RCC 7860 (cell line): Measurements from ENCODE around the gene STK11IP.

Experiments
- DNase-seq: peaks from one replicate; pipeline ENCODE4 v3.0.0-alpha.2; 2015; ENCODE audit warnings: low spot score
- FAIRE-seq: peaks from 2 replicates; lab custom pipeline; 2012; peaks lifted over from hg19 to GRCh38; lab: Jason Lieb, UNC

STK11IP gene

DNA sequence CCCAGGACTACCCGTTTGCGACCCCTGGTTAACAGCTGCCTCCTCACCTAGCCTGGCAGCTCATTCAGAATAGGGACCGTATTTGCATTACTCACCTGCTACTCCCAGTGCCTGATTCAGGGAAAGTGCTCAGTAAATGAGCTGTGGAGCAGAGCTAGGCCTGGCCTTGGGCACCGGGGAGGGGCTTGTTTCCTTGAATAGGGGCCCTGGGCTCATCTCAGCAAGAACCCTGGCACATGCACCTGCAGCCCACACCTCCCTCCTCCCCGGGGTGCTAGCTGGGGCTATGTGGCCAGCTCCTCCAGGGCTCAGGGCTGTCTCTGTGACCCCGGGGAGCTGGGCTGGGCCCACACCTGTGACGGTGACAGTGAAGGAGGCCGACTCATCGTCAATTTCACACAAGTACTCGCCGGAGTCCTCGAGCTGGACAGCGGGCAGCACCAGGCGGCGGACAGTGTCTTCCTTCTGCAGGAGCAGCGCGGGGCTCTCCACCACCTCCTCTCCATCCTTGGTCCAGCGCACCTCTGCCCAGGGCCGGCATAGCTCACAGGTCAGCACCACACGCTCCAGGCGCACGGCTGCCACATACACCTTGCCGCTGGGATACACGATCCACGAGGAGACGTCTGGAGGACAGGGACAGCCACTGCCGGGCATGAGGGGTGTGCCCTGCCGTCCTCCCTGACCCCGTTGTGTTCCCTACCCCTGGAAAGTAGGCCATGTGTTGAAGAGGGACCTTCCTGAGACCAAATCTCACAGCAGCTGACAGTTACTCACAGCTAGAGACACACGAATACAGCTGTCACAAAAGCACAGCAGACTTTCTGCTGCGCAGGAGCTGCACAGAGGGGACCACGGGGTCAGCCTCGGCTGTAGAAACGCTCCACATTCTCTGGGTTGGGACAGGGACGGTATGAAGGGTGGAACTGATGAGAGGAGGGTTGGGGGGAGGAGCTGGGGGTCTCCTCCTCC, 35.3 kb upstream of the STK11IP start:
- FAIRE-seq (no peak), DNase-seq (no peak)

DNA sequence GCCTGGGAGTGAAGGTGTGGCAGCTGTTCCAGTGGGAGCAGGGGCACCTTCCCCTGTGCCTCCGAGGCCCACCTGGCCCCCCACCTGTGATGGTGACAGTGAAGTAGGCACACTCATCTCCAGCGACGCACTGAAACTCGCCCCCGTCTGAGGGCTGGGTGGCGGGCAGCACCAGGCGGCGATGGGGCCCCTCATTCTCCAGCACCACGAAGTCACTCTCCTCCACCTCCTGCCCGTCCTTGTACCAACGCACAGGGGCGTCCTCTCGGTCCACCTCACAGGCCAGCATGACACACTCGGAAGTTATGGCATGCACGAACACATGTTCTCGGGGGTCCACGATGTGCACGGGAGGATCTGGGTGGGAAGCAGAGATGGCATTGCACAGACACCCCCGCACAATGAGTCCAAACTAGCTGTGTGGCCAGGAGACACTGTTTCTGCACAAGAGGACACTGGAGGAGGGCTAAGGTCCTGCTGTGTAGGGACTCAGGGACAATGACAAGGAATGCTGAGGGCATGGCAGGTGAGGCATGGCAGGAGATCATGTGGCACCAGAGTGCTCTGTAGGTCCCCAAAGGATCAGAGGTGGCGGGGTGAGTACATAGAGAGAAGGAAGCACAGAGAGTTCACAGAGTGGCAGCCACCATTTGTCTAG, 34.3 kb upstream of the STK11IP start:
- DNase-seq (no peak), FAIRE-seq (no peak)

GRCh38 chr2:219565130-219566080, 32.3 kb upstream of the STK11IP start:
- FAIRE-seq = no peak

GRCh38 chr2:219566640-219567039, 31.0 kb upstream of the STK11IP start:
- DNase-seq (no peak), FAIRE-seq (no peak)

More at GRCh38 chr2:219565130-219566080, 32.3 kb upstream of the STK11IP start:
- no peak for DNase-seq

DNA sequence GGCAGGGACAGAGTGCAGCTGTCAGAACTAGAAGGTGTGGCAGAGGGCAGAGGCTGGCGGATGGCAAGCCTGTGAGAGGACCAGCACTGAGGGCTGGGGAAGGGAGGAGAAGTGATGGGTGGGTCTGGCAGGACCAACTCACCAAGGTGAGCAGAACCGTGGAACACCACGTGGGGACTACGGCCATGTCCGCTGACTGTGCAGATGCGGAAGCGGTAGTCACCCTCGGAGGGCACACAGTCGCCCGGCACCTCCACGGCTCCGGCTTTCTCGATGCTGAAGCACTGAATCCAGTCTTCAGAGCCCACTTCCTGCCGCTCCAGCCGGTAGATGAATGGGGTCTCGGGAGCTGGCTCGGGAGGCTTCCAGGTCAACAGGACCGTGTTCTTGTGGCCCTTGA, 30.5 kb upstream of the STK11IP start:
- no peak for DNase-seq
- FAIRE-seq = no peak

DNA sequence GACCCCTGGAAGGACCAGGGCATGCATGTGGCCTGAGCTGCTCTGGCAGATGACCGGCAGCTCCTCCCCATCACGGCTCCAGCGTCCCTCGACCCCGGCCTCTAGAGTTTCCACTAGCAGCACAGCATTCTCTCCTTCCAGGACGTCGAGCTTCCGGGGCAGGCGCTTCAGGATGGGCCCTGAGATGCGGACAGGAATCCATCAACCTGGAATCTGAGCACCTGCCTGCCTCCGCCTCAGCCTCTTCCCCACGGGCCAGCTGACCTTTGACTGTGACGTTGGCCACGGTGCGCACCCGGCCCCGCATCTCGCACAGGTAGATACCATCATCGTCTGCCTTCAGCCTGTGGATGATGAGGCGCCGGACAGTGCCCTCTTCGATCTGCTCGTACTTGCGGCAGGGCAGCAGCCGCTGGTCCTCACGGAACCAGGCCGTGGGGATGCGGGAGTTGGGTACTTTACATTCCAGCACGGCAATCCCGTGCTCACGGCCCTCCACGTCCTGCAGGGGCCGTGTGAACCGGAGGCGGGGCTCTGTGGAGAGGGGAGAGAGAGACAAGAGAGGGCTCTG, 29.8 kb upstream of the STK11IP start:
- DNase-seq = no peak
- FAIRE-seq = no peak

DNA sequence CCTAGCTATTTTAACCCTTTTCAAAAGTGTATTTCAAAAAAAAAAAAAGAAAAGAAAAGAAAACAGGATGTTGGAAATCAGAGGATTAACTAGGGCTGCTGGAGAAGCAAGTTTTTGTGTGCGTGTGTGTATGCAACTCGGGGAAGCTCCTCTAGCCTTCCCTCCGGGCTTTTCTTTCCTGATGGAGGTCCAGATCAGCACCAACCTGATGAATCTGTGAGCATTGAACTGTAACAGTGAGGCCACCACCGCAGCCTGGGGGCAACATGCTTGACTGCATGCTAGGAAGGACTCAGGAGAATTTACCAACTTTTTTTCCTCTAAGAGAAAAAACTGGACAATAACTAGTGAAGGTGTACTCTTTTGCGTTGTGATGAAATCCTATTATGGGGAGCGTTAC, 28.6 kb upstream of the STK11IP start:
- peak; percentile 78 for FAIRE-seq
- DNase-seq = peak; percentile 43

- FAIRE-seq (no peak), DNase-seq (no peak)
Measured at GRCh38 chr2:219569635-219570034, 28.0 kb upstream of the STK11IP start.

- DNase-seq = no peak
- FAIRE-seq = no peak
Measured at GRCh38 chr2:219570194-219570923, 27.3 kb upstream of the STK11IP start.

GRCh38 chr2:219570924-219571310, 26.7 kb upstream of the STK11IP start:
- FAIRE-seq (no peak), DNase-seq (no peak)

DNA sequence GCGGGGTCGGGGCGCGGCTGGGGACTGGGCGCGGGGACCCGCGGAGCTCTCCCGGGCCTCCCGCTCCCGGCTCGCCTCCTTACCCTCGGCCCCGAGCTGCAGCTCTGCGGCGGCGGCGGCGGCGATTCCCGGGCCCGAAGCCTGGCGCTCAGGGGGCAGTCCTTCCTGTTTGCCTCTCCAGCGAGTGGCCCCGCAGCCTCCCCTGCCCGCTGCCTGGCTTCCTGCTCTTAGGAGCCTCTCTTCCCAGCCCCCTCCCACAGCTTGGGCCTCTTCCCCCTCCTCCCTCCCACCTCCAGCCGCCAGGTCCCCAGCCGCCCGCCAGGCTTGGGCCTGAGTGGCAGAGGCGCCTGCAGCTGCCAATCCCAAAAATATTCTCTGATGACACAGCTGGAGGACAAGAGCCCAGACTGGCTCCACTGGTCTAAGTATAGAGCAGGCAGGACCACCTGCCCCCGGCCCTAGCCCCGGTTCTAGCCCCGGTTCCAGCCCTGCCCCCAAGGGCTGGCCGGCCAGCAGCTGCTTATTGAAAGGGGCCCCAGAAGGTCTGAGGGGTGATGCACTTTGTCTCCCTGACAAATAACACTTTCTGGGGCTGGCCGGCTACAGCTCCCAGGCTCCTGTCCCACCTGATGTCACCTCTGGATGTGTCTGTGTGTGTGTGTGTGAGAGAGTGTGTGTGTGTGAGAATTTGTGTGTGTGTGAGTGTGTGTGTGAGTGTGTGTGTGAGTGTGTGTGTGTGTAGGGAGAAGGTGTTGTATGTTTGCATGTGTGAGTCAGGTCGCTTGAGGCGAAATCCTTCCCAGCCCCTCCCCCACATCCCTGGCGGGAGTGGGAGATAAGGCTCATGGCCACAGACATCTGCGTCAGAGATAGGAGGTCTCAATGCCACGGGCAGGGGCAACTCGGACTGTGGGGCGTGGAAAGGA, 26.1 kb upstream of the STK11IP start, which contains the start of gene OBSL1:
Gene OBSL1 (minus strand): TSS at position 229 of the 926 bp plus-strand sequence. CDS start 307 bp downstream, outside the sequence.
- DNase-seq (peak; percentile 43), FAIRE-seq (no peak)

GRCh38 chr2:219572237-219573001, 25.2 kb upstream of the STK11IP start, which contains the start of gene INHA:
Gene INHA, plus strand, starts transcription at chr2:219572310. Its CDS starts 65 bp downstream, at chr2:219572375.
- no peak for DNase-seq
- FAIRE-seq = no peak

DNA sequence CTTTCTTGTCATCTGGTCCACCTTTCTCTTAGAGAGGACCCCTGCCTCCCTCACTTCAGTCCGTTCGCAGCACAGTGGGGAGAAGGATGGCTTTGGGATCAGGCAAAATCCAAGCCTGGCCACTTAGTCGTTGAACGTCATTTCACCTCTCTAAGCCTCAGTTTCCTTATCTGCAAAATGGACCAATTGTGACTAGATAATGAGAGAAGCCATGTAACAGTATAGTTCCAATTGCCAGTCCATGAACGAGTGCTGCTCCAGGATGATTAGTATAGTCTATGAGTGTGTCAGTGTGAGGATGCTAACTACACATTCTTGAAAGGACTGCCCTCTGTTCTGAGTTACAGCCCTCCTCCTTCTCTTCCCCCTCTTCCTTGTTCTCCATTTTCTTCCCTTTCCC, 24.5 kb upstream of the STK11IP start:
- DNase-seq = no peak

GRCh38 chr2:219574484-219575311, 23.0 kb upstream of the STK11IP start:
- DNase-seq (no peak), FAIRE-seq (no peak)

More for the DNA sequence above, 24.5 kb upstream of the STK11IP start:
- no peak for FAIRE-seq

DNA sequence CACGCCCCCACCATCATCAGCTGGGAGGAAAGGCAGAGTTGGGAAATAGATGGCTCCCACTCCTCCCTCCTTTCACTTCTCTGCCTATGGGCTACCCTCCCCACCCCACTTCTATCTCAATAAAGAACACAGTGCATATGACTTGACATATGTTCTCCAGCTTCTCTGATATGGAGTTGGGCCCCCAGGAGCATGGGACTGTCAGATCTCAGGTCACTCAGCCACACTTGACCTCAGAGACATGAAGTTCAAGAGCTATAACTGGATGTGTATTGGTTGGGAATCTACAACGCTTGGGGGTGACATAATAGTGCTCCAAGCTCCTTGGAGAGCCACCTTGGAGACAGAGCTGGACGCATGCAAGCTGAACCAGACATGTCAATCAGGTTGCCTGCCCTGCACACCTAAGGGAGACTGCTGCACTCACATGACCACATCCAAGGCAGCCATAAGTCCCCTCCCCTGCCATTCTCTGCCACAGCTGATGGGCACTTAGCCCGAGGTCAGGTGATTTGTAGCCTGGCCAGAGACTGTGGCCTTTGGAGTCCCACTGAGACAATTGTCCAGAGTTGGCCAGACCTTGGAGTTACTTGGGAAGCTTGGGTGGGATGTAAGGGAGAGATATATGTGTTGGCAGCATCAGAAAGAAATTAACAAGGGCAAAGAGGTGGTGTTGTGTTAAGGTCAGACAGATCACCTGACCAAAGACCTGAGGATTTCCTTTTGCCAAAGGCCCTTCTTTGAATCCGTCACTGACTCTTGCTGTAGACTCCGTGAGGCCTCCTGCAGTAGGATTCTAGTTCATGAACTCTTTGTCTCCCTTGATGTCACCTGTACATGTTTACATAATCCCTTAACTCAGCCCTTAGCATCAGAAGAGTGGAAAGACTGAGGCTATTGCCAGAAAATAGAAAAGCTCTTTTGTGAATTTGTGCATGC, 21.8 kb upstream of the STK11IP start:
- DNase-seq (no peak), FAIRE-seq (no peak)
